Activated T-cell treated with anti-CD3 and anti-CD28 coated beads, Interleukin-2, amount 50 U/mL, for 72 hours (primary cell): Measurements from ENCODE around the gene HACD3. TPM values are rescaled to one million over a fixed set of nuclear protein-coding genes. Genes with fewer than 3 reads are reported as not detected.

Experiments used
- ATAC-seq, 2 donors: fragments of 150-1000 bp; cut with Tn5 transposase; replicated peaks in 1 of 2; 2 replicates each; pipeline ENCODE4 v1.10.0; 2021; ENCODE audit warnings: moderate library complexity in 2 of 2, mild to moderate bottlenecking in 1 of 2
- DNase-seq, 2 donors: peaks; one replicate each; pipeline ENCODE4 v3.0.0; 2021 to 2022; ENCODE audit warnings: mixed read lengths in 1 of 2
- H3K27ac Mint-ChIP-seq: one replicate; pipeline ENCODE4 v1.8.0; 2022; ENCODE audit warnings: mild to moderate bottlenecking, moderate library complexity, mixed read lengths
- H3K27me3 Mint-ChIP-seq: one replicate; pipeline ENCODE4 v1.8.0; 2022; ENCODE audit warnings: low read depth, mixed read lengths
- H3K36me3 Mint-ChIP-seq, 2 donors: one replicate each; pipeline ENCODE4 v1.8.0; 2022; ENCODE audit warnings: mixed read lengths in 2 of 2, mild to moderate bottlenecking in 1 of 2; ENCODE audit not compliant: insufficient read depth in 2 of 2
- H3K4me1 Mint-ChIP-seq: one replicate; pipeline ENCODE4 v1.8.0; 2022; ENCODE audit warnings: low read depth, mixed read lengths
- H3K4me3 Mint-ChIP-seq, 2 donors: one replicate each; pipeline ENCODE4 v1.8.0; 2022; ENCODE audit warnings: mild to moderate bottlenecking in 2 of 2, mixed read lengths in 2 of 2, moderate library complexity in 2 of 2
- H3K9me3 Mint-ChIP-seq, 2 donors: one replicate each; pipeline ENCODE4 v1.8.0; 2022; ENCODE audit warnings: mixed read lengths in 2 of 2
- total RNA-seq, 2 donors: library from RNA; stranded (reverse); gene quantifications; one replicate each; pipeline ENCODE4 v1.2.3, GENCODE V29; 2022

HACD3 gene
- total RNA-seq, 2 donors from 2014 or later: 28.3 to 40.8 TPM

- H3K27ac Mint-ChIP-seq: no peak overlapping the region
- DNase-seq (no peak), ATAC-seq (no peak)
- H3K9me3 Mint-ChIP-seq: no peaks in the 10 kb centered on the region
- peaks cover 3 to 7% of the 10 kb centered on the region in 2 donors for H3K36me3 Mint-ChIP-seq
- H3K4me1 Mint-ChIP-seq: no peaks in the 10 kb centered on the region
- no peaks in the 10 kb centered on the region for H3K27me3 Mint-ChIP-seq
- H3K4me3 Mint-ChIP-seq: no peak overlapping the region
Measured at GRCh38 chr15:65556622-65557021, 26.4 kb downstream of the HACD3 start.

- ATAC-seq (no peak), DNase-seq (no peak)
- no peaks in the 10 kb centered on the region for H3K27me3 Mint-ChIP-seq
- H3K9me3 Mint-ChIP-seq: no peaks in the 10 kb centered on the region
- H3K4me3 Mint-ChIP-seq: no peak overlapping the region
- H3K27ac Mint-ChIP-seq: no peak overlapping the region
- H3K4me1 Mint-ChIP-seq: no peaks in the 10 kb centered on the region
- H3K36me3 Mint-ChIP-seq: peaks cover 3 to 7% of the 10 kb centered on the region in 2 donors
Measured at GRCh38 chr15:65558336-65558735, 28.1 kb downstream of the HACD3 start.

GRCh38 chr15:65558997-65559760 is 28.9 kb downstream of the HACD3 start:
- Mint-ChIP-seq H3K27ac (no peak overlapping the region), H3K4me1 (no peaks in the 10 kb centered on the region), H3K36me3 (peaks cover 4 to 12% of the 10 kb centered on the region in 2 donors), H3K9me3 (no peaks in the 10 kb centered on the region), H3K27me3 (no peaks in the 10 kb centered on the region), H3K4me3 (no peak overlapping the region)
- no peak for ATAC-seq
- no peak for DNase-seq

GRCh38 chr15:65559941-65560340 is 29.7 kb downstream of the HACD3 start:
- Mint-ChIP-seq H3K36me3 (peaks cover 4 to 14% of the 10 kb centered on the region in 2 donors), H3K27ac (no peak overlapping the region), H3K4me3 (no peak overlapping the region), H3K9me3 (no peaks in the 10 kb centered on the region), H3K4me1 (no peaks in the 10 kb centered on the region), H3K27me3 (no peaks in the 10 kb centered on the region)
- DNase-seq (no peak), ATAC-seq (no peak)

- H3K4me3 Mint-ChIP-seq: no peak overlapping the region
Measured at GRCh38 chr15:65561934-65562333, 31.7 kb downstream of the HACD3 start.

GRCh38 chr15:65569728-65570127 is 39.5 kb downstream of the HACD3 start:
- no peak for DNase-seq
- no peaks in the 10 kb centered on the region for H3K4me1 Mint-ChIP-seq
- no peak overlapping the region for H3K4me3 Mint-ChIP-seq
- H3K27me3 Mint-ChIP-seq: no peaks in the 10 kb centered on the region
- no peak overlapping the region for H3K27ac Mint-ChIP-seq
- H3K9me3 Mint-ChIP-seq: no peaks in the 10 kb centered on the region
- H3K36me3 Mint-ChIP-seq: peaks cover 6 to 10% of the 10 kb centered on the region in 2 donors
- ATAC-seq: no peak

More at GRCh38 chr15:65561934-65562333, 31.7 kb downstream of the HACD3 start:
- no peak overlapping the region for H3K27ac Mint-ChIP-seq
- H3K36me3 Mint-ChIP-seq: peaks cover 7 to 16% of the 10 kb centered on the region in 2 donors
- H3K9me3 Mint-ChIP-seq: no peaks in the 10 kb centered on the region
- DNase-seq (no peak), ATAC-seq (no peak)
- H3K27me3 Mint-ChIP-seq: no peaks in the 10 kb centered on the region
- no peaks in the 10 kb centered on the region for H3K4me1 Mint-ChIP-seq

GRCh38 chr15:65571971-65572370 is 41.7 kb downstream of the HACD3 start:
- no peaks in the 10 kb centered on the region for H3K4me1 Mint-ChIP-seq
- H3K27me3 Mint-ChIP-seq: no peaks in the 10 kb centered on the region
- H3K9me3 Mint-ChIP-seq: no peaks in the 10 kb centered on the region
- ATAC-seq (no peak), DNase-seq (no peak)
- peaks cover 4 to 9% of the 10 kb centered on the region in 2 donors for H3K36me3 Mint-ChIP-seq
- no peak overlapping the region for H3K27ac Mint-ChIP-seq
- no peak overlapping the region for H3K4me3 Mint-ChIP-seq

- Mint-ChIP-seq H3K36me3 (peaks cover 6 to 17% of the 10 kb centered on the region in 2 donors), H3K9me3 (no peaks in the 10 kb centered on the region), H3K4me3 (no peak overlapping the region), H3K4me1 (no peaks in the 10 kb centered on the region), H3K27ac (no peak overlapping the region), H3K27me3 (no peaks in the 10 kb centered on the region)
- DNase-seq: no peak
- ATAC-seq: no peak
Measured at GRCh38 chr15:65576664-65577063, 46.4 kb downstream of the HACD3 start.

- no peaks in the 10 kb centered on the region for H3K27me3 Mint-ChIP-seq
- H3K4me3 Mint-ChIP-seq: no peak overlapping the region
- H3K27ac Mint-ChIP-seq: peak overlapping the region; percentile 20
- DNase-seq (no peak), ATAC-seq (no peak)
- H3K4me1 Mint-ChIP-seq: no peaks in the 10 kb centered on the region
- H3K36me3 Mint-ChIP-seq: peaks cover 6 to 24% of the 10 kb centered on the region in 2 donors
- no peaks in the 10 kb centered on the region for H3K9me3 Mint-ChIP-seq
Measured at GRCh38 chr15:65577129-65577996, 47.1 kb downstream of the HACD3 start.

- no peak for DNase-seq
- H3K4me3 Mint-ChIP-seq: no peak overlapping the region
- H3K27me3 Mint-ChIP-seq: no peaks in the 10 kb centered on the region
- no peak overlapping the region for H3K27ac Mint-ChIP-seq
- no peak for ATAC-seq
- H3K4me1 Mint-ChIP-seq: peaks cover 9% of the 10 kb centered on the region
- peaks cover 8 to 29% of the 10 kb centered on the region in 2 donors for H3K36me3 Mint-ChIP-seq
- no peaks in the 10 kb centered on the region for H3K9me3 Mint-ChIP-seq
Measured at GRCh38 chr15:65578904-65579728, 48.9 kb downstream of the HACD3 start.

GRCh38 chr15:65579762-65580161 is 49.5 kb downstream of the HACD3 start:
- Mint-ChIP-seq H3K4me3 (no peak overlapping the region), H3K27me3 (no peaks in the 10 kb centered on the region), H3K9me3 (no peaks in the 10 kb centered on the region), H3K36me3 (peaks cover 8 to 29% of the 10 kb centered on the region in 2 donors), H3K27ac (no peak overlapping the region), H3K4me1 (peaks cover 15% of the 10 kb centered on the region)
- ATAC-seq: no peak
- DNase-seq: no peak

- Mint-ChIP-seq H3K4me3 (no peak overlapping the region), H3K36me3 (peaks cover 8 to 29% of the 10 kb centered on the region in 2 donors), H3K27ac (no peak overlapping the region), H3K4me1 (peaks cover 15% of the 10 kb centered on the region), H3K9me3 (no peaks in the 10 kb centered on the region), H3K27me3 (no peaks in the 10 kb centered on the region)
- ATAC-seq (no peak), DNase-seq (no peak)
Measured at GRCh38 chr15:65580287-65580686, 50.0 kb downstream of the HACD3 start.
